K562 (cell line): ENCODE results near the gene CDK5R1.

Experiments used
- BRD9 ChIP-seq: fragments of 450-650 bp; IDR thresholded peaks from 2 replicates; pipeline ENCODE4 v1.6.1; 2018; ENCODE audit warnings: low read depth; ENCODE audit not compliant: partially characterized antibody
- ELF4 ChIP-seq: fragments of 450-650 bp; formaldehyde crosslinking; IDR thresholded peaks from 2 replicates; pipeline ENCODE4 v1.4.0; 2022; ENCODE audit warnings: missing genetic modification characterization
- GABPA ChIP-seq: fragments of 200-800 bp; sonication (Bioruptor generic); conservative IDR thresholded peaks from 2 replicates; pipeline ENCODE4 v1.6.1; 2016; ENCODE audit warnings: low read depth, missing genetic modification characterization, missing compliant biosample characterization
- HDAC6 ChIP-seq: IDR thresholded peaks from 2 replicates; pipeline ENCODE4 v1.6.1; 2012; ENCODE audit warnings: low read depth, mild to moderate bottlenecking, control low read depth, inconsistent platforms, low read length, moderate library complexity
- MAFK ChIP-seq: IDR thresholded peaks from 2 replicates; pipeline ENCODE4 v1.6.1; 2011; ENCODE audit warnings: low read length, improper control_type of control experiment
- POLR2A ChIP-seq: fragments of 450-650 bp; conservative IDR thresholded peaks from 2 replicates; pipeline ENCODE4 v1.6.1; 2016
- RAD21 ChIP-seq, 2 experiments: fragments of 250-450 bp in 1 of 2; fragments of 450-650 bp in 1 of 2; sonication (Bioruptor Pico) in 1 of 2; formaldehyde crosslinking in 1 of 2; IDR thresholded peaks in 1 of 2; conservative IDR thresholded peaks in 1 of 2; 2 replicates each; pipeline versions ENCODE4 v1.4.0 to v1.8.0; 2020 to 2022; ENCODE audit warnings: mild to moderate bottlenecking in 2 of 2, moderate library complexity in 1 of 2
- SRSF7 ChIP-seq: fragments of 200-400 bp; formaldehyde crosslinking; optimal IDR thresholded peaks from 2 replicates; pipeline ENCODE3; 2017; ENCODE audit warnings: mild to moderate bottlenecking, low read depth, low read length
- TF ChIP-seq, protein P1 (sequence below): fragments of 450-650 bp; formaldehyde crosslinking; IDR thresholded peaks from 2 replicates; pipeline ENCODE4 v1.4.0; 2022; ENCODE audit warnings: missing genetic modification characterization
- TF ChIP-seq, protein P2 (sequence below): sonication (generic); formaldehyde crosslinking; IDR thresholded peaks from 2 replicates; pipeline ENCODE4 v1.8.1; 2023; ENCODE audit warnings: mild to moderate bottlenecking, missing genetic modification reagents

DNA sequence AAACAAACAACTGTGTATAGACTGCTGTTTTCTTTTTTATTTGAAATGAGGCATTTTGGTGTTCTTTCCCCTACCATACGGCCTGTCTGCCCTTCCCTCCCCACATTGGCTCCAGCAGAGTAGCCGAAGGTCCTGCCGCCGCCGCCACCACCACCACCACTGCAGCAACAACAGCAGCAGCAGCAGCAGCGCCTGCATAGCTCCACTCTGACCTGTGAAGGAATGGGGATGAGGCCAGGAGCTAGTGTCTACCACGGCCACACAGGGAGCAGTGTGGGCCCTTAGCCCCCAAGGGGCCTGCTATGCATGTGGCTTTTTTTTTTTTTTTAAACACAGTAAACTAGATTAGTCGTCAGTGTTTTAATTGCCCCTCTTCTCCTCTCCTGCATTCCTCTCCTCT is 5.6 kb upstream of the CDK5R1 start:
- no peak for TF ChIP-seq MAFK
- TF ChIP-seq, protein P1, sequence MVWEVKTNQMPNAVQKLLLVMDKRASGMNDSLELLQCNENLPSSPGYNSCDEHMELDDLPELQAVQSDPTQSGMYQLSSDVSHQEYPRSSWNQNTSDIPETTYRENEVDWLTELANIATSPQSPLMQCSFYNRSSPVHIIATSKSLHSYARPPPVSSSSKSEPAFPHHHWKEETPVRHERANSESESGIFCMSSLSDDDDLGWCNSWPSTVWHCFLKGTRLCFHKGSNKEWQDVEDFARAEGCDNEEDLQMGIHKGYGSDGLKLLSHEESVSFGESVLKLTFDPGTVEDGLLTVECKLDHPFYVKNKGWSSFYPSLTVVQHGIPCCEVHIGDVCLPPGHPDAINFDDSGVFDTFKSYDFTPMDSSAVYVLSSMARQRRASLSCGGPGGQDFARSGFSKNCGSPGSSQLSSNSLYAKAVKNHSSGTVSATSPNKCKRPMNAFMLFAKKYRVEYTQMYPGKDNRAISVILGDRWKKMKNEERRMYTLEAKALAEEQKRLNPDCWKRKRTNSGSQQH (CRISPR knock-in tag): no peak
- no peak for TF ChIP-seq BRD9
- TF ChIP-seq ELF4: no peak
- TF ChIP-seq RAD21 (CRISPR knock-in tag; conservative IDR thresholded peaks at IDR 0.05 in 1 of 2, IDR thresholded peaks at IDR 0.05 in 1 of 2): no peak
- no peak for TF ChIP-seq POLR2A
- TF ChIP-seq, protein P2, sequence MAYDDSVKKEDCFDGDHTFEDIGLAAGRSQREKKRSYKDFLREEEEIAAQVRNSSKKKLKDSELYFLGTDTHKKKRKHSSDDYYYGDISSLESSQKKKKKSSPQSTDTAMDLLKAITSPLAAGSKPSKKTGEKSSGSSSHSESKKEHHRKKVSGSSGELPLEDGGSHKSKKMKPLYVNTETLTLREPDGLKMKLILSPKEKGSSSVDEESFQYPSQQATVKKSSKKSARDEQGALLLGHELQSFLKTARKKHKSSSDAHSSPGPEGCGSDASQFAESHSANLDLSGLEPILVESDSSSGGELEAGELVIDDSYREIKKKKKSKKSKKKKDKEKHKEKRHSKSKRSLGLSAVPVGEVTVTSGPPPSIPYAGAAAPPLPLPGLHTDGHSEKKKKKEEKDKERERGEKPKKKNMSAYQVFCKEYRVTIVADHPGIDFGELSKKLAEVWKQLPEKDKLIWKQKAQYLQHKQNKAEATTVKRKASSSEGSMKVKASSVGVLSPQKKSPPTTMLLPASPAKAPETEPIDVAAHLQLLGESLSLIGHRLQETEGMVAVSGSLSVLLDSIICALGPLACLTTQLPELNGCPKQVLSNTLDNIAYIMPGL: no peak
- no peak for TF ChIP-seq HDAC6
- no peak for TF ChIP-seq GABPA
- TF ChIP-seq SRSF7: no peak
